Glomerular visceral epithelial cell (primary cell): ENCODE measurements around the gene NBPF1.
"Not testable (repeated sequence)": the region's sequence is repeated elsewhere in the genome, so short reads cannot be mapped to it uniquely, and the experiment has no call there.

Experiments
- DNase-seq: peaks from one replicate; pipeline ENCODE4 v3.0.0-alpha.2; 2016; ENCODE audit errors: extremely low spot score

Gene NBPF1

GRCh38 chr1:16613185-16614147 lies at the start of gene NBPF1:
NBPF1 (minus strand) TSS chr1:16613564.
- DNase-seq: peak; percentile 98

- not testable (repeated sequence) for DNase-seq
These were observed 44.9 kb upstream of the NBPF1 start for GRCh38 chr1:16658234-16658633.

DNA sequence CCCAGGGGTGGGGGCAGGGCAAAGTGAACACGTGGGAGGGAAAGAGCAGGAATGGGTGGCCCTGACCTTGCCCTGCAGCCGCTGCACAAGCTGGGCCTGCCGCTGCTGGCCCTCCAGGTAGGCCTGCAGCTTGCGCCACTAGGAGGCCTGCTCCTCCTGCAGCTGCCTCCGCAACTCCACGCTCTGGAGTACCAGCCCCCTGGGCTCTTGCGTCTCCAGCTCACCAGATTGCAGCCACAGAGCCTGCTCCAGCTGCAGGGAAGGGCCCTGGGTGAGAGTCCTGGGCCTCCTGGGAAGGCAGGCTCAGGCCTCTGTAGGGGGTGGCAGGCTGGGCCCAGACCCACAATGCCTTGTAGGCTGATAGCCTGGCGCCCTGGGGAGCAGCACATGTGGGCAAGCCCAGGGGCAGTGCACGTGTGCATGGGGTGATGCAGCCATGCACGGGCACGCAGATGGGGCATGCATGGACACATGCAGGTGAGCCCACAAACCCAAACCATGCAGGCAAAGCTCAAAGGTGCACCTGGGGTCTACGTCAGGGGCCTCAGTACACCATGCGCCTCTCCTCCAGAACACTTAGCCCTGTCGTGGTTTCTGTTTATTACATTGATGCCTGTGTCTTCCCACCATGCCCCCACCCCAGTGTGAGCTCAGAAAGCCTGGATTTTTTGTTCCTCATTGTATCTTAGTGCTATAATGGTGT lies 43.8 kb upstream of the NBPF1 start:
- not testable (repeated sequence) for DNase-seq

GRCh38 chr1:16656574-16656973 lies 43.2 kb upstream of the NBPF1 start:
- DNase-seq: not testable (repeated sequence)

GRCh38 chr1:16651560-16651959 lies 38.2 kb upstream of the NBPF1 start:
- not testable (repeated sequence) for DNase-seq

DNA sequence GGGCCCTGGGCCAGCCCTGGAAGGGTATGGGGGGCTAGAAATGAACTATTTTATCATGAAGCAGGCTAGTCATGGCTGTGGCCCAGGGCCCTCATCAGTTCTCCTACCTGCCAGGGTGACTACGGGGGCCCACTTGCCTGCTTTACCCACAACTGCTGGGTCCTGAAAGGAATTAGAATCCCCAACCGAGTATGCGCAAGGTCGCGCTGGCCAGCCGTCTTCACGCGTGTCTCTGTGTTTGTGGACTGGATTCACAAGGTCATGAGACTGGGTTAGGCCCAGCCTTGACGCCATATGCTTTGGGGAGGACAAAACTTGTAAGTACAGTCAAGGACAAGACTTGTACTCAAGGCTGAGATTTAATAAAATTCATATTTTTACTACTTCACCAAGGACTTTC lies 36.6 kb upstream of the NBPF1 start:
- not testable (repeated sequence) for DNase-seq

GRCh38 chr1:16649390-16649789 lies 36.0 kb upstream of the NBPF1 start:
- not testable (repeated sequence) for DNase-seq

DNA sequence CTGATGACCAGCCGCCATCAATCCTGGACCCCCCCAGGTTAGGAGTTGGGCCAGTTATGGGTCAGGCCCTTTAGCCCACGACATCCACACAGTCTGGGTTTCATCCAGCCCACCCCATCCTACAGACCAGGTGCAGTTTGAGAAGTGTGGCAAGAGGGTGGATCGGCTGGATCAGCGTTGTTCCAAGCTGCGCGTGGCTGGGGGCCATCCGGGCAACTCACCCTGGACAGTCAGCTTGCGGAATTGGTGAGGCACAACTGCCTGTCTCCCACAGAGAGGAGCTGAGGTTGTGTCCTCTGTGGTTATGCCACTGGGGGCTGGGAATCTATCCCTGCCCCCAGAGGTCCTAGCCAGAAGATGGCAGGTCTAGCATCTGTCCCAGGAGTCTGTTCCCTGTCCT lies 35.4 kb upstream of the NBPF1 start:
- not testable (repeated sequence) for DNase-seq

- DNase-seq: not testable (repeated sequence)
These were observed 34.9 kb upstream of the NBPF1 start for GRCh38 chr1:16648250-16648649.

GRCh38 chr1:16647179-16648176 lies 34.1 kb upstream of the NBPF1 start:
- not testable (repeated sequence) for DNase-seq

GRCh38 chr1:16646716-16647115 lies 33.4 kb upstream of the NBPF1 start:
- DNase-seq: not testable (repeated sequence)

- DNase-seq: not testable (repeated sequence)
These were observed 32.8 kb upstream of the NBPF1 start for GRCh38 chr1:16646061-16646664.

- not testable (repeated sequence) for DNase-seq
These were observed 32.1 kb upstream of the NBPF1 start for GRCh38 chr1:16645271-16646060.

GRCh38 chr1:16644482-16645270 lies 31.3 kb upstream of the NBPF1 start:
- peak; percentile 91 for DNase-seq

GRCh38 chr1:16644193-16644481 lies 30.8 kb upstream of the NBPF1 start:
- DNase-seq: no peak

GRCh38 chr1:16643476-16644192 lies 30.3 kb upstream of the NBPF1 start:
- DNase-seq: not testable (repeated sequence)

- DNase-seq: not testable (repeated sequence)
These were observed 29.6 kb upstream of the NBPF1 start for GRCh38 chr1:16643001-16643411.

DNA sequence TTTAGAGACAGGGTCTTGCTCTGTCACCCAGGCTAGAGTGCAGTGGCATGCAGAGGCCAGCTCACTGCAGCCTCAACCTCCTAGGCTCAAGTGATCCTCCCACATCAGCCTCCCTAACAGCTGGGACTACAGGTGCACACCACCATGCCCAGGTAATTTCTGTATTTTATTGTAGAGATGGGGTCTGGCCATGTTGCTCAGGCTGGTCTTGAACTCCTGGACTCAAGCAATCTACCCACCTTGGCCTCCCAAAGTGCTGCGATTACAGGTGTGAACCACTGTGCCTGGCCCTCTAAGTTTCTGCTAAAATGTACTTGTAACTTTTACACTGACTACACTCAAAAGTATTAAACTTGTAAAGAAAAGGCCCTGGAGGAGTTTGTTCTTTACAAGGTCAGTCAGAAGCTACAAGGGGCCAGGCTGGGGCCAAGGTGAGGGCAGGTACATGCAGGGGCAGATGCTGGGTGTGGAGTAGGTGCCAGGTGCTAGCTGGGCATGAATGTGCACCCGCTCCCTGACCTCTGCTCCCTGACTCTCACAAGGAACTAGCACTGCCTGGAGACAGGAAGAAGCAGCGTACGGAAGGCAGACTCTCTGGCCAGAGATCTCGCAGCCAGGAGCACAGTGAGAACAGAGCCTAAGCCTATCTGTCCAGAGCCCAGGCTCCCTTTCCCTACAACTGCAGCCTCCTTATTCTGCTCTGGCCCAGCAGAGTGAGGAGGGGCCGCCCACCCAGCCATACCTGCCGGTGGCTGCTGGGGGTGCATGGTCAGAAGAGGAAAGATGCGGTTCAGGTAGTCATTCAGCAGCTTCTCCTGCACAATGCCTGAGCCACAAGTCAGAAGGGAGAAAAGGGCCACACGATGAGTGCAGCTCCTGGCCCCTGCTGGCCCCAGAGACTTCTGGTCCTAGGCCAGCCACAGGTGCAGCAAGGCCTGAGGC lies 28.9 kb upstream of the NBPF1 start:
- not testable (repeated sequence) for DNase-seq
